Spinal cord (tissue), 10 donors: Measurements from ENCODE around the gene ELAVL3. TPM values are rescaled to one million over a fixed set of nuclear protein-coding genes. Genes with fewer than 3 reads are reported as not detected.

Source experiments
- DNase-seq, 6 donors: peaks; one replicate each; pipeline versions ENCODE4 v3.0.0 to v3.0.0-alpha.2; 2013 to 2015; ENCODE audit warnings: low spot score in 6 of 6, low read depth in 4 of 6
- H3K27ac ChIP-seq: one replicate; pipeline ENCODE4 v1.5.1; 2013; ENCODE audit warnings: low read depth, low read length, control low read depth
- H3K27me3 ChIP-seq: one replicate; pipeline ENCODE4 v1.6.1; 2013; ENCODE audit warnings: low read length; ENCODE audit not compliant: control insufficient read depth, insufficient read depth
- H3K36me3 ChIP-seq: one replicate; pipeline ENCODE4 v1.6.1; 2013; ENCODE audit warnings: low read length; ENCODE audit not compliant: control insufficient read depth, insufficient read depth
- H3K4me1 ChIP-seq: one replicate; pipeline ENCODE4 v1.6.1; 2013; ENCODE audit warnings: low read length; ENCODE audit not compliant: control insufficient read depth, insufficient read depth
- H3K4me3 ChIP-seq: one replicate; pipeline ENCODE4 v1.5.1; 2013; ENCODE audit warnings: low read depth, low read length, control low read depth
- H3K9me3 ChIP-seq: one replicate; pipeline ENCODE4 v1.6.1; 2013; ENCODE audit warnings: low read length; ENCODE audit not compliant: control insufficient read depth, insufficient read depth
- whole genome bisulfite sequencing: methylation state at CpG from one replicate; pipeline ENCODE4 v1.1.5; 2013; ENCODE audit warnings: missing lambda C conversion rate; ENCODE audit not compliant: insufficient coverage; 5-methylcytosine and 5-hydroxymethylcytosine counted together
- polyA plus RNA-seq, 2 donors: library from polyadenylated mRNA; unstranded; fragments of 120-200 nt; gene quantifications; one replicate each; pipeline ENCODE4 v1.2.1, GENCODE V29; 2013; ENCODE audit not compliant: insufficient read length in 2 of 2
- total RNA-seq, 2 donors: library from RNA; depleted of rRNA in 1 of 2; stranded (reverse); fragments of 120-200 nt in 1 of 2; fragments of >200 nt in 1 of 2; gene quantifications; one replicate each; pipeline versions ENCODE4 v1.2.3 to v1.2.4, GENCODE V29; 2013 to 2014
- donor health status: healthy.

ELAVL3 gene
- total and polyA plus RNA-seq, 4 donors: 25.8 to 153 (median 108) TPM

- Histone ChIP-seq H3K27me3 (peaks cover 33% of the 10 kb centered on the region), H3K4me1 (peaks cover 20% of the 10 kb centered on the region), H3K36me3 (peaks cover 19% of the 10 kb centered on the region), H3K27ac (no peak overlapping the region), H3K4me3 (no peak overlapping the region), H3K9me3 (no peaks in the 10 kb centered on the region)
- DNase-seq: no peak
- WGBS: 90% methylated on average over 26 of the region's 28 CpGs
Measured at GRCh38 chr19:11425719-11426457, 55.0 kb downstream of the ELAVL3 start.

- peaks cover 53% of the 10 kb centered on the region for H3K27me3 ChIP-seq
- no peaks in the 10 kb centered on the region for H3K9me3 ChIP-seq
- H3K4me3 ChIP-seq: no peak overlapping the region
- peaks cover 19% of the 10 kb centered on the region for H3K36me3 ChIP-seq
- peaks cover 33% of the 10 kb centered on the region for H3K4me1 ChIP-seq
- no peak overlapping the region for H3K27ac ChIP-seq
- no peak for DNase-seq
- 32% methylated on average over 18 of the region's 22 CpGs for WGBS
Measured at GRCh38 chr19:11423791-11424181, 57.1 kb downstream of the ELAVL3 start.

GRCh38 chr19:11423164-11423790 lies 57.6 kb downstream of the ELAVL3 start:
- Histone ChIP-seq H3K4me1 (peaks cover 38% of the 10 kb centered on the region), H3K4me3 (no peak overlapping the region), H3K36me3 (peaks cover 19% of the 10 kb centered on the region), H3K9me3 (no peaks in the 10 kb centered on the region), H3K27ac (no peak overlapping the region), H3K27me3 (peaks cover 58% of the 10 kb centered on the region)
- no peak for DNase-seq
- whole genome bisulfite sequencing: 41% methylated on average over 27 of the region's 27 CpGs

GRCh38 chr19:11422163-11423065 lies 58.4 kb downstream of the ELAVL3 start:
- WGBS: 8% methylated on average over 52 of the region's 56 CpGs
- peaks cover 66% of the 10 kb centered on the region for H3K27me3 ChIP-seq
- peaks cover 19% of the 10 kb centered on the region for H3K36me3 ChIP-seq
- peaks cover 39% of the 10 kb centered on the region for H3K4me1 ChIP-seq
- no peak overlapping the region for H3K4me3 ChIP-seq
- no peaks in the 10 kb centered on the region for H3K9me3 ChIP-seq
- H3K27ac ChIP-seq: no peak overlapping the region
- DNase-seq: no peak

- DNase-seq: no peak
- H3K9me3 ChIP-seq: no peaks in the 10 kb centered on the region
- H3K4me3 ChIP-seq: no peak overlapping the region
- no peak overlapping the region for H3K27ac ChIP-seq
- H3K27me3 ChIP-seq: peaks cover 75% of the 10 kb centered on the region
- WGBS: 9% methylated on average over 33 of the region's 36 CpGs
- peaks cover 39% of the 10 kb centered on the region for H3K4me1 ChIP-seq
- peaks cover 15% of the 10 kb centered on the region for H3K36me3 ChIP-seq
Measured at GRCh38 chr19:11421371-11422098, 59.3 kb downstream of the ELAVL3 start.

- Histone ChIP-seq H3K27ac (no peak overlapping the region), H3K27me3 (peaks cover 77% of the 10 kb centered on the region), H3K4me3 (peak overlapping the region; percentile 27), H3K36me3 (peaks cover 7% of the 10 kb centered on the region), H3K9me3 (no peaks in the 10 kb centered on the region), H3K4me1 (peaks cover 39% of the 10 kb centered on the region)
- peak in 1 of 6 donors; percentile 31 for DNase-seq
- WGBS: 1% methylated on average over 31 of the region's 46 CpGs
Measured at GRCh38 chr19:11420429-11421370, 60.1 kb downstream of the ELAVL3 start.

- DNase-seq: no peak
- Histone ChIP-seq H3K27me3 (peaks cover 73% of the 10 kb centered on the region), H3K27ac (no peak within 1 kb of the TSS), H3K4me1 (peaks cover 39% of the 10 kb centered on the region), H3K9me3 (no peaks in the 10 kb centered on the region), H3K4me3 (peak within 1 kb of the TSS; percentile 4), H3K36me3 (peaks cover 6% of the 10 kb centered on the region)
- 2% methylated on average over 72 of the region's 72 CpGs for WGBS
Measured at GRCh38 chr19:11418549-11419506, 62.0 kb downstream of the ELAVL3 start, which contains the start of gene RGL3. TSS of gene RGL3 (minus strand) at chr19:11419314. CDS start at chr19:11419278, 36 bp downstream.

GRCh38 chr19:11418094-11418548 lies 62.7 kb downstream of the ELAVL3 start:
- under 1% methylated on average over 11 of the region's 16 CpGs for WGBS
- Histone ChIP-seq H3K4me1 (peaks cover 39% of the 10 kb centered on the region), H3K27ac (no peak overlapping the region), H3K9me3 (no peaks in the 10 kb centered on the region), H3K27me3 (peaks cover 66% of the 10 kb centered on the region), H3K4me3 (no peak overlapping the region), H3K36me3 (peaks cover 4% of the 10 kb centered on the region)
- DNase-seq: no peak
